Transverse colon (tissue), 4 donors: Measurements from ENCODE around the gene CAMK2D.

Source experiments
- CTCF ChIP-seq, 5 experiments: fragments of 200-600 bp in 3 of 5; fragments of 450-650 bp in 2 of 5; sonication (generic) in 3 of 5; IDR thresholded peaks; 1 replicate in 2 of 5; 2 replicates in 3 of 5; pipeline ENCODE4 v1.5.1; 2016 to 2017; ENCODE audit warnings: antibody characterized with exemption in 5 of 5, inconsistent platforms in 3 of 5, mild to moderate bottlenecking in 2 of 5, moderate library complexity in 1 of 5
- EP300 ChIP-seq: sonication (generic); formaldehyde crosslinking; IDR thresholded peaks from one replicate; pipeline ENCODE4 v1.6.1; 2017; ENCODE audit warnings: antibody characterized with exemption, low read depth
- POLR2A ChIP-seq: fragments of 450-650 bp; IDR thresholded peaks from one replicate; pipeline ENCODE4 v1.6.1; 2016; ENCODE audit warnings: antibody characterized with exemption, mild to moderate bottlenecking, moderate library complexity
- POLR2AphosphoS5 ChIP-seq, 3 donors: sonication (generic); formaldehyde crosslinking; IDR thresholded peaks; one replicate each; pipeline ENCODE4 v1.6.1; 2016; ENCODE audit warnings: antibody characterized with exemption in 3 of 3

DNA sequence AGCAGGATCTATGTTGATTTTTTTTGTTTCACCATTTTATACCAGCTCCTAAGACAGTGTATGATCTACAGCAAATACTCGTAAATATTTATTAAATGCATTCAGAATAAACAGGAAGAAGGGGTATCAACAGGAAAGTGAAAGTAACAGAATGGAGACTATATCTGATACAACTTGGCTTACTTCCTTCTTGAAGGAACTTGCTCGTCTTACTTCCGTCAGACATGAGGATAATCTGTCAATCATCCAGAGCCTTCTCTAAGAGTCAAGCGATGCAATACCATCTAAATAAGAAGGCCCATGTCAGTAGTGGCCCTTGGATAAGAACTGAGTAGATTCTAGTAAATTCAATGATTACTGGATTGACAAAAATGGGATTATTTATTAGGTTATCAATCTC is 84.2 kb downstream of the CAMK2D start:
- no peak for TF ChIP-seq CTCF (IDR thresholded peaks at IDR 0.05)
- no peak for TF ChIP-seq POLR2A
- TF ChIP-seq EP300 = no peak
- no peak for TF ChIP-seq POLR2AphosphoS5 (IDR thresholded peaks at IDR 0.05)
